Activated CD8-positive, alpha-beta memory T cell treated with anti-CD3 and anti-CD28 coated beads, Interleukin-2, amount 50 U/mL, for 48 hours (primary cell): ENCODE data around the gene NDST1.

Experiments used
- DNase-seq: peaks from one replicate; pipeline ENCODE4 v3.0.0-alpha.2; 2020

NDST1 gene

DNA sequence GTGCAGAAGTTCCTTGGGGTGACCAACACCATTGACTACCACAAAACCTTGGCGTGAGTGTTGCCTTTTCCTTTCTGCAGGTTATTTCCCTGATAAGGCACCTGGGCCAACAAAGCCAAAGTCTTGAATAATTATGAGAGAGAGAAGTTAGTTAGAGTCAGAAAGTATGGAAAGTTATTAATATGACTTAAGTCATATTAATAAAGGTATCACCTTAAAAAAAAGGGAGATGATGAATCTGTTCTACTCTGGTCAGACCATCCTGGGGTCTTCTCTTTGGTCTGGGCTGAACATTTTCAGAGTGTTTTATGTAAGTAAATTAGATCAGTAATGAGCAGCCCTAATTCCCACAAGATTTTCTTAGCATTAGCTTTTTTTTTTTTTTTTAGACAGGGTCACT is 41.8 kb downstream of the NDST1 start:
- no peak for DNase-seq

DNA sequence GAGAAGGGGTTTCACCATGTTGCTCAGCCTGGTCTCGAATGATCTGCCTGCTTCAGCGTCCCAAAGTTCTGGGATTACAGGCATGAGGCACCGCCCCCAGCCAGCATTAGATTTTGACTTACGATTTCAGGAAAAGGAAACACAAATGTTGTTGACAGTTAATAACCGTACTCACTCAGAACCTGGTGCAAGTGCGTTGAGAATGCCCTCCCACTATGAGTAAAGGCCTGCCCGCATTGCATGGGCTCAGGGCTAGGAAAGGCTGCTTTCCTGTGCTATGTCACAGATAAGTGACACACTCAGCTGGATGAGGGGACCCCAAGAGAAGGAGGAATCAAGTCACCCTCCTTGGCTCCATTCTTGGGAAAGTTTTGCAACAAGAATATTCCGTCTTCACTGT is 42.4 kb downstream of the NDST1 start:
- no peak for DNase-seq

DNA sequence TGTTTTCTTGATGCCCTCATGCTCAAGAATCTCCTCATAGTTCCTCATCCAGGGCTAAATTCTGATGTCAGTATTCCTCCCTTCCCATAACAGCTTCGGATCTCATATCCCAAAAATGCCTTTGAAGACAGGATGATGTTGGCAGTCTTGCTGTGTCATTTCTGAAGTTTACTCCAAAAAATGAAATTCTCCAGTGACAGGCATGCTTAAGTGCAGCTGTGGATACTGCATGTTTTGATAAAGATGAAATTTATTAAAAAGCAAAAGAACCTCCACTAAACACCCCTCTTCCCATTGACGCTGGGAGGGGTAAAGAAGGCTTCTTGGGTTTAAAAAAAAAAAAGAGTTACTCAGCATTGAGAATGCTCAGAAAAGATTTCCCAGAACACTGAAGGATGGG is 43.1 kb downstream of the NDST1 start:
- no peak for DNase-seq

DNA sequence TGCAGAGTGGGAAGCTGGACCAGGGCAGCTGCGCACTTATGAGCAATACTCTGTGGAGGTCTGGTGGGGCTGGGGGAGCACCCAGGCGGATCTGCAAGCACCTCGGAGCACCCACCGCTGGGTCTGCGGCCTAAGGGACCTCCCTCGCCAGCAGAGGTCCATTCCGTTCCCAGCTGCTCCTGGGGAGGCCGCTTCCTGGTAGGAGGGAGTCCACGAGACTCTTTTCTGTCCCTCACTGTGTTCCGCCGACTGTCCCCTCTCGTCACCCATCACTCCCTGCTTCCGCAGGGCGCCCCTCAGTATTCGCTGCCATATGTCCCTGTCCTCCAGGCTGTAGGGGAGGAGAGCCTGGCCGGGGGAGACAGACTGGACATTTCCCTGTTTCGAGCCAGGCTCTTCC is 45.5 kb downstream of the NDST1 start:
- DNase-seq = no peak

DNA sequence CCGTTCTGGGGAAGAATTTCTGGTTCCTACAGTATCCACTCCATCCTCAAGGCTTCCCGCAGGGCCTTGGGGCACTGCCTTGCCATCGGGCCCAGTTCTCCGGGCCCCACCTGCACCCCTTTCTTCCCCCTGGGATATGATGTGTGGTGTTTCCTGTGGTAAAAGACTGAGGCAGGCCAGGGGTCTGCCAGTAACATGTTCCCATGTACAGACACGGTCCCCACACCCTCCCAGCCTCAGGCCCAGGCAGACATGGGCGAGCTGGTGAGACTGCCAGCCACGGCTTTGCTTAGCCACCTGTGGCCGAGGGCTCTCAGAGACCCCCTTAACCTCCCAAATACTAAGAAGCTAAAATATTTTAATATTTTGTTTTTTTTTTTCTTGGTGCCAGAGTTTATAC is 46.0 kb downstream of the NDST1 start:
- DNase-seq = no peak

DNA sequence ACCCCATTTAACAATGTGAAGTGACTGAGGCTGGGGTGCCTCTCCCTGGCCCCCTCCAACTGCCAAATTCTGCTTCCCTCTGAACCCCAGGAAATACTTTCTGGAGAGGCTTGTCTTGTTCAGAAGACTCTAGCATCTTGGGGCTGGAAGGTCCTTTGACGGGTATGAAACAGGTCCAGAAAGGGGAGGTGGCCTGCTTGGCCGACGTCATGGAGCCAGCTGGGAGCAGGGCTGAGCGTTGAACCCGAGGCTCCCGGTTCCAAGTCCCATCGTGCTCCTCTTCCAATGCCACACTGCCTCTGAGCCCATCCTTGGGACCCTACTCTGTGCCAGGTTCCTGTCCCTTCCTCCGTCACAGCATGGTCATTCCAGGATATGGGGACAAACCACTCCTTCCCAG is 46.9 kb downstream of the NDST1 start:
- DNase-seq = no peak

DNA sequence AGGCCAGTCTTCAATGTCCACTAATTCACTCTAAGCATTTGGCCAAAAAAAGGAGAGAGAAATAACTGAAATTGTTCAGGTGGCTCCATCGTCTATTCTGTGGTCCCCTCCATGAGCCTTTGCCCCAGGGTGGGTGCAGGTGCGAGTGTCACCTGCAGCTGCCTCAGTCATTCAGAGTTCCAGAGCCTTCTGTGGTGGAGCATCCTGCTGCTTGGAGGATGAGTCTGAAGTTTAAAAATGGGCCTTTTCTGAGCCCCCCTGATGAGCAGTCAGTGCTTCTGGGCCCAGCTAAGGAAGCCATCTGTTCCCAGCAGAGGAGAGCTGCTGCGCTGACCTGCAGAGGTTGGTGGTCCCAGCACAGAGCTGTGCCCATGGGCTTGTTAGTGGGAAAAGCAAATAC is 48.2 kb downstream of the NDST1 start:
- DNase-seq = no peak

DNA sequence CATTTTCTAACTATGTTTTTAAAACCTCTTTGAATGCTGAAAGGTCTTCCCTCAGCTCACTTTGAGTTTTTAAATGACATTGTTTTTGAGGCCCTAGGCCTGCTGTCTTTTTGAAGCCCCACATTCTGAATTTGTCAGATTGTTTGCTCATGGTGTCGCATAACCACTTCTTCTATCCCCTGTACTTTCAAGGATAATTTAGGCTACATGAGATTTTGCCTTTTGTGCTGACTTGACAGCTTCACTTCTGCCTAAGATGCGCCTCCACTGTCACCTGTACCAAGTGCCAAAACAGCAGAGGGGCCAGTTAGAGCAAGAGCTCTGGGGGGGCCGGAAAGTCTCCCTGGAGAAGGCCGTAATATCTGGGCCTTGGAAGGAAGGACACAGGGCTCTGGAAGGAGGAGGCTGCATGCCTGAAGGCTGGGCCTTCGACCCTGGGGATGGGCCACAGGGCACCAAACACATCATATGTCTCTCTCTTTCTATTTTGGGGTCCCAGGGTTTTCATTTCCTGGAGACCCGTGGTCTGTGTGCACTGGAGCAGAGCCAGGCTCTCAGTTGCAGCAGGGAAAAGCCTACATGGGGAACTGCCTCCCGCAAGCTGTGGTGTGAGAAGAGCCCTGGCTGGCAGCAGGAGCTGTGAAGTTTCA is 49.1 kb downstream of the NDST1 start:
- DNase-seq = no peak

DNA sequence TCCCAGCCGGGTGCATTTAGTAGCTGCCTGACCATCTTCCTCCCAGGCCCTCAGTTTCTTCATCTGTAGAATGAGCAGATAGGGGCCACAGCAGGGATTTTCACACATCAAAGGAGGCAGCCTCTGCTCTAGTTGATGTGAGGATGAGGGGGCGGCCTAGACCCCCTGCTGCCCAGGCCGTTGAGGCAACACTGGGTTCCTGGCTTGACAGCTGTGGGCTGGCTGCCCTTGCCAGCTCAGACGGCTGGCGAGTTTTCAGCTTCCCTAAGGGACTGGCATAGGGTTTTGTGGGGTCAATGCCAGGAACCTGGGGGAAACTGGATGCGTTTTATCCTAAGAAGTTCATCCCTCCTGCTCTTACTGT is 49.6 kb downstream of the NDST1 start:
- no peak for DNase-seq

DNA sequence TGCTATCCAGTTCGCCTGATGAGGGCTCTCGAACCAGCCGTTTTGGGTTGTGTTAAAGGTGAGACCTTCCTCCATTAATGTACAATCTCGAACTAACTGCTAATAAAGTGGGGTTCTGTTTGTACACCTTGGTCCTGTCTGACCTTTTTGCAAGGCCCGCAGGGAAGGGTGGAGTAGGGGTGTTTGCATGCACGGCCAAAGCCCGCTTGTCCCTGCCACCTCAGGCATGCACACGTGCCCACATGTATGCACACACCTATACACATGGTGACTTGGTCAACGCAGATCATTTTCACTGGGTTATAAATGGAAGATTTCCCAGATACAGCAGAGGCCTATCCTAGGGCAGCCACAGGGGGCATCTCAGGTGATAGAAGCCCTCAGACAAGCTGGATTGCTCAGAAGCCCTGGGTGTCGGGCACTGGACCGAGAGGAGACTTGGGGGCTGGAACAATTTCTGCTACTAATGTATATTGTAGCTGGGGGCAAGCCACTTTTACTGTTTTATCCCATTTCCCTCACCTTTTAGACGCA is 50.2 kb downstream of the NDST1 start:
- no peak for DNase-seq

DNA sequence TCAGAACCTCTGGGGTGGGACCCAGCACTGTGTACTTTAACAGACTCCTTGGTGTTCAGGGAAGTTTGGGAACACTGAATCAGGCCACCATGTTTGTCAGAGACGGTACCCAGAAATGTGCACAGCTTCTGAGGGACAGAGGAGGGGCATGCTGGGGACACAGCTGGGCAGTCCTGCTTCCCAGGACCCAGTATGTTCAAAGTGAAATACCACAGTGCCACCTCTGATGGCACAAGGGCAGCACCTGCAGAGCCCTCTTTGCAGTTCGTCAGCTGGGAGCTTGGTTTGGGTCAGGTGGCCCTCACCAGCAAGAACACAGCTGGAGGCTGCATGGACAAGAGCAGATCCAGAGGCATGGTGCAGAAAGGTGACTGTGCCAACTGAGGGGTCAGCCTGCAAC is 51.2 kb downstream of the NDST1 start:
- DNase-seq = no peak

DNA sequence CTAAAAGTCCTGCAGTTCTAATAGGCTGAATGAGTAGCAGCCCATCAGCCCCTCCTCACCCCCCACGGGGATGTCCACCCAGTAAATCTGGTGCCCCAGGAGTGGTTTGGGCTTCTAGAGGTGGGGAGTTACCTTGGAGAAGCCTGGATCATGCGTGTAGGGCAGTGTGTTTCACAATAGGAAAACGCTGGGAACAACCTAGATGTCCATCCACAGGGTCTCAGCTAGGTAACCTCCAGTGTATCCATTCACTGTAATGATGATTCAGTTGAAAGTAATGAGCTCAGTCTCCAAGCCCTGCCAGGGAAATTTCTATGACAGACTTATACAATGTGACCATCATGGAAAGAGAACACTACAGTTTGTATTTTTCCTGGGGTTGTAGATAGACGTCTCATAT is 51.8 kb downstream of the NDST1 start:
- DNase-seq = no peak

DNA sequence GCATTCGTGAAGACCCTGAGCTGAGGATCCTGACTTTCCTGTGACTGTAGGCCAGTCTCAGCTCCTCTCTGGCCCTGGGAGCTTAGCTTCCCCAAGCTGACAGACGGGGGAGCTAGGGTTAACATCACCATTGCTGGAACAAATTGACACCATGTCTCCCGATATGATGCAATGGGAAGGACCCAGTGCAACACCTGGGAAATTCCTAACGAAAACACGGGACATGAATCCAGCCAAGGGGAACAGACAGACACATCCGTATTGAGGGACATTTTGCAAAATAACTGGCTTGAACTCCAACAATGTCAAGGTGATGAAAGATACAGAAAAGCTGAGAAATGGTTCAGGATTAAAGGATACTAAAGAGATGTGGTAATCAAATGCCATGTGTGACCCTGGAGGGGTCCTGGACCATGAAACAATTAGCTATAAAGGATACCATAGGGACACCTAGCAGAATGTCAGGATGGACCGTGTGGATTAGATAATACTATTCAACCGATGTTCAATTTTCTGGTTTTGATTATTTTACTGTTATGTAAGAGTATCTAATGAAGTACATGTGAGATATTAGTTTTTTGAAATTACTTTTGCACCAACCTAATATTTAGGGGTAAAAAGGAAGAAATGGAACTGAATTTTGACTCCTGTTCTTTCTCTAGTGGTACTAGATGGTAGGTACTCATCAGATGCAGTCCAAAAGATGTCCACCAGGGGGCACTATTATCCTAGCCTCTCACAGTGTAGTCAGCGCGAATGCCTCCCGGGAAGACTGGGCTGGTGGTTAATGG is 52.7 kb downstream of the NDST1 start:
- DNase-seq = peak; percentile 93

DNA sequence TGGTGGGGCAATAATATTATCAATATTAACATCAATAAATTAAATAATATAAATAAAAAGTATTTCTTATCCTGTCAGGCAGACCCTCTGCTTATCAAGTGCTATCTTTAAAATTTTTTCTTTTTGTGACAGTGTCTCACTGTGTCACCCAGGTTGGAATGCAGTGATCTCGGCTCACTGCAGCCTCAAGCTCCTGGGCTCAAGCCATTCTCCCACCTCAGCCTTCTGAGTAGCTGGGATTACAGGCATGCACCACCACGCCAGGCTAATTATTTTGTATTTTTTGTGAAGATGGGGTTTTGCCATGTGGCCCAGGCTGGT is 53.2 kb downstream of the NDST1 start:
- no peak for DNase-seq

DNA sequence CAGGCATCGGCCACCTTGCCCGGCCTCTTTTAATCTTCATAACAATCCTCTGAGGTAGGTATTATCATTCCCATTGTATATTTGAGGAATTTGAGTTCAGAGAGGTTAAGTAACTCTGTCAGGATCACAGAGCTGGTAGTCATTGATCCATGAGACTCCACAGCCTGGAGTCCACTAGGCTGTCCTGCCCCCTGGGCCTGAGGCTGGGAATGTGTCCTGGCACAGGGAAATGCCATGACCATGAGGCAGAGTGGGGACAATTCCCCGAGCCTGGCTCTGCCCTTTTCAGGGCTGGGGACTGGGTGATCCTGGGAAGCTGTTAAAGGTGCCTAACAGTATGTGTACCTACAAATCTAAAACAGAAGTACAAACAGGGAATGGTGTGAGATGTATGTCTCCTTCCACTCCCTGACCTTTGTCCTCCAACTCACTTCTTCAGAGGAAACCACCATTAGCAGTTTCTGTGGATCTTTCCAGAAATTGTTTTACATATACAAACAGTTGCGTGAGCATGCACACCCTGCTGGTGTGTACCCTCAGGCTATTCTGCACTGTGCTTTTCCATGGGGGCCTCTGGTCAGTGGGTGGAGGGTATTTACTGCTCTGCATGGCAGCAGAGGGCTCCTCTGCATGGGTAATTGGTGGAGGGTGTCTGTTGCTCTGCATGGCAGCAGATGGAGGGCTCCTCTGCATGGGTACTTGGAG is 53.8 kb downstream of the NDST1 start:
- DNase-seq = no peak

DNA sequence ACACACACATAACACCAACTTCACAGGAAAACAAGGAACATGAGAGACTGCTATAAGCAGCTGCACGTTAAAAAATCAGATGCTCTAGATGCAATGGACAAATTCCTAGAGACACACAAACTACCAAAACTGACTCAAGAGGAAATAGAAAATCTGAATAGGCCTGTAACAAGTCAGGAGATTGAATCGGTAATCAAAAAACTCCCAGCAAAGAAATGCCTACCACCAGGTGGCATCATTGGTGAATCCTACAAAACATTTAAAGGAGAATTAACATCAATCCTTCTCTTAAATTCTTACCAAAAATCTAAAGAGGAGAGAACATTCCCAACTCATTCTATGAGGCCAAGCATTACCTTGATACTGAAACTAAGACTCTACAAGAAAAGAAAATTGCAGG is 54.9 kb downstream of the NDST1 start:
- no peak for DNase-seq

DNA sequence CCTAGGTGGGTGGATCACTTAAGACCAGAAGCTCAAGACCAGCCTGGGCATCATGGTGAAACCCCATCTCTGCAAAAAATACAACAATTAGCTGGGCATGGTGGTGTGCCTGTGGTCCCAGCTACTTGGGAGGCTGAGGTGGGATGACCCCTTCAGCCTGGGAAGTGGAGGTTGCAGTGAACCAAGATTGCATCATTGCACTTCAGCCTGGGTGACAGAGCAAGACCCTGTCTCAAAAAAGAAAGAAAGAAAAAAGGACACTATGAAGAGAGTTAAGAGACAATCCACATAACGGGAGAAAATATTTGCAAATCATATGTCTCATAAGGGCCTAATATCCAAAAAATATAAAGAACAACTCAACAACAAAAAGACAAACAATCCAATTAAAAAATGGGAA is 57.9 kb downstream of the NDST1 start:
- DNase-seq = no peak

DNA sequence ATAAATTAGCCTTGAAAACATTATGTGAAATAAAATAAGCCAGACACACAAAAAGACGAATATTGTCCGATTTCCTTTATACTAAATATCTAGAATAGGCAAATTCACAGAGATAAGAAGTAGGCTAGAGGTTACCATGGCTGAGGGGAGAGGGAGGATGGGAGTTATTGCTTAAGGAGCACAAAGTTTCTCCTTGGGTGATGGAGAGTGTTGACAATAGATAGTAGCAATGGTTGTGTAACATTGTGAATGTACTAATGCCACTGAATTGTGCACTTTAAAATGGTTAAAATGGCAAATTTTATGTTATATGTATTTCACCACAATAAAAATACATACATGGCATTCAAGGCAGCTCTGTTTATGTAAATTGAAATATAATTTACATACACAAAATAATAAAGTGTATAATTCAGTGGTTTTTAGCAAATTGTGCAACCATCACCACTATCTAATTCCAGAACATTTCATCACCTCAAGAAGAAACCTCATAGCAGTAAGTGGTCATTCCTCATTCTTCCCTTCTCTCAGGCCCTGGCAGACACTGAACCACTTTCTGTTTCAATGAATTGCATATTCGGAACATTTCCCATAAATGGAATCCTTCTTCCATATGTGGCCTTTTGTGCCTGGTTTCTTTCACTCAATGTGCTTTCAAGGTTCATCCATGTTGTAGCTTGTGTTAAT is 59.2 kb downstream of the NDST1 start:
- DNase-seq = no peak

DNA sequence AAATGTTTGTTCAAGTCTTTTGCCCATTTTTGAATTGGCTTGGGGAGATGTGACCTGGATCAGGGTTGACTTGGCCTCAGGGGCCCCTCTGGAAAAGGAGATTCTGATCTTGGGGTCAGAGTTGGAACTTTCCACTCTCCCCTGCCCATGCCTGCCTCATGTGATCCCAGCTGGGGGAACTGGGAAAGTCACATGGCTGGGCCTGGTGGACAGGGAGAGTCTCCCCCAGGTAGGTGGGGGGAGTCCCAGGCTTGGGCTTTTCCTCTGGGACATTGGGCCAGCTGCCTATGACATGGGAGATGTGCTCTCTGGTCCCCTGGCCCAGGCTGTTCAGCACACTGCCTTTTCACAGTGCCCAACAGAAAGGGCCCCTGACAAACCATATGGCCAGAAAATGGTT is 60.7 kb downstream of the NDST1 start:
- DNase-seq = no peak

DNA sequence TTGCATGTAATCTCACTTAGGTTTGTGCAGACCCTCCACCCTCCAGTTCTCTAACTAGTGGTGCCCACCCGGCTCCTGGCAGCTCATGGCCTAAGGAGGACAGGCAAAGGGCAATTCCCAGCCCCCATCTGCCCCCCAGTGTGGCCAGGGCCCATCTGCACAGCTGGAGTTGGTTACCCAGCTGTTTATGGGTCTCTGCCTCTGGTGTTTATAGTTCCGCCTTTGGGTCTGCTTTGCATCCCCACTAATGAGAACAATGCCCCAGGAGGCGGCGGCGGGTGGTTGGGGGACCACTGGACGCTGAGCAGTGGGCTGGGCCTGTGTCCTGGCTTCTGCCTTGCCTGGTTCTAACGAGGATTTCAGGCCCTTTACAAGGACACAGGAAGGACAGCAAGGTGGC is 62.4 kb downstream of the NDST1 start:
- no peak for DNase-seq

DNA sequence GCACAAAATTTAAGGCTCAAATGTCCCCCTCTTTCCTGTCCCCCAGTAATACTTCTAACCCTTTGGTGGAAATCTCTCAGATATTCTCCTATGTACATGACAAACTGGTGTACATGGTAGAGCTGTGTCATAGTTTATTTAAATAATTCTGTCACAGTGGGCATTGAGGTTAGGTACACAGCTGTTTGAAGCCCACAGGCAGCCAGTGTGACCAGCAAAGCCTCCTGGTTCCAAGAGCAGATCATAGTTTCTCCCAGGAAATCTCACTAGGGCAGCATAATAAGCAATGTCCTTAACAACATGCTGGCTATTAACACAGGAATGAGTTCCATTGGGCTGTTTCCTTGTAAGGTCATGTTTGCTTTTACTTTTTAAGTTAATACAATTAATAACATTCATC is 63.9 kb downstream of the NDST1 start:
- no peak for DNase-seq

DNA sequence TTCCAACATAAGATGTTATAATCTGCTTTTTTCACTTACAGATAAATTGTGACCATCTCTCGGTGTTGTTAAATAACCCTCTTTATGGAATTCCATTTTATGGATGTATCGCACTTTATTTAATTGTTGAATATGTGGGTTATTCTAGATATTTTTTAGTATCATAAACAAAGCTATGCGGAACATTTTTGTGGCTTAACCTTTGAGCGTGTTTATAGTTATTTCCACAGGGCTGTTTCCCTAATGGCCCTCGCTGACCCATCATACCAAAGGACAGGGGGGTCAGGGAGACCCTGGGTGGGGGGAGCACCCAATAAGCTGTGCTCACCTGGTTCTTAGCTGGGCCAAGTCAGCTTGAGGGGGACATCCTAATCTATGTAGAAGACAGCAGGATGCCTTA is 65.3 kb downstream of the NDST1 start:
- DNase-seq = no peak
